CD1c-positive myeloid dendritic cell (primary cell): ENCODE data around the gene PDE6H.

Experiments used
- DNase-seq: peaks from one replicate; pipeline ENCODE4 v3.0.0-alpha.2; 2016; ENCODE audit errors: extremely low spot score

Gene PDE6H

GRCh38 chr12:15001733-15002382 lies 29.0 kb downstream of the PDE6H start:
- no peak for DNase-seq

GRCh38 chr12:15004421-15004820 lies 31.6 kb downstream of the PDE6H start:
- DNase-seq, result no peak

GRCh38 chr12:15005064-15005463 lies 32.2 kb downstream of the PDE6H start:
- no peak for DNase-seq

- no peak for DNase-seq
Measured at GRCh38 chr12:15007551-15007950, 34.7 kb downstream of the PDE6H start.

- DNase-seq, result no peak
Measured at GRCh38 chr12:15011162-15011561, 38.3 kb downstream of the PDE6H start.

GRCh38 chr12:15013634-15014179 lies 40.9 kb downstream of the PDE6H start:
- no peak for DNase-seq

- DNase-seq, result no peak
Measured at GRCh38 chr12:15014708-15015107, 41.9 kb downstream of the PDE6H start.

- no peak for DNase-seq
Measured at GRCh38 chr12:15015121-15015520, 42.3 kb downstream of the PDE6H start.

GRCh38 chr12:15020156-15020555 lies 47.3 kb downstream of the PDE6H start:
- no peak for DNase-seq
